SK-N-SH (cell line): ENCODE data around the gene ZNF576. TPM values are rescaled to one million over a fixed set of nuclear protein-coding genes. Genes with fewer than 3 reads are reported as not detected.

ENCODE experiments used
- CTCF ChIA-PET: fragments of 300-600, 350-600 bp; formaldehyde crosslinking; extraction: SDS; loops from one replicate; lab custom pipeline; 2021; lab: Yijun Ruan, JAX
- POLR2A ChIA-PET: fragments of 350-600 bp; sonication (Branson Sonifier 250); formaldehyde crosslinking; extraction: SDS; loops from one replicate; lab custom pipeline; 2020; ENCODE audit warnings: antibody characterized with exemption, inconsistent platforms; lab: Yijun Ruan, JAX
- DNase-seq: peaks from one replicate; pipeline ENCODE4 v3.0.0; 2012
- H2AFZ ChIP-seq: fragments of 200-600 bp; sonication (generic); 2 replicates; pipeline ENCODE4 v1.8.1; 2016; ENCODE audit warnings: antibody characterized with exemption, mild to moderate bottlenecking, low read depth
- H3F3A ChIP-seq: fragments of 200-600 bp; sonication (generic); replicated peaks from 2 replicates; pipeline ENCODE3; 2016; ENCODE audit warnings: antibody characterized with exemption, mild to moderate bottlenecking; ENCODE audit not compliant: insufficient read depth
- H3K27ac ChIP-seq, 2 experiments: fragments of 200-500 bp in 1 of 2; fragments of 200-600 bp in 1 of 2; sonication (Bioruptor generic) in 1 of 2; sonication (generic), shearing (Covaris generic) in 1 of 2; 2 replicates each; pipeline versions ENCODE4 v1.5.1 to v1.6.1; 2014 to 2016; ENCODE audit warnings: low read depth in 2 of 2, inconsistent platforms in 1 of 2, low read length in 1 of 2, mild to moderate bottlenecking in 1 of 2, mixed read lengths in 1 of 2
- H3K27me3 ChIP-seq: fragments of 200-600 bp; sonication (generic), shearing (Covaris generic); 2 replicates; pipeline ENCODE4 v1.6.1; 2016; ENCODE audit warnings: mixed run types; ENCODE audit not compliant: insufficient read depth
- H3K36me3 ChIP-seq, 2 experiments: fragments of 200-500 bp in 1 of 2; fragments of 200-600 bp in 1 of 2; sonication (Bioruptor generic) in 1 of 2; sonication (generic) in 1 of 2; replicated peaks in 1 of 2; 2 replicates each; pipeline versions ENCODE3 to v1.5.1; 2014 to 2016; ENCODE audit warnings: low read length in 1 of 2, mild to moderate bottlenecking in 1 of 2; ENCODE audit not compliant: insufficient read depth in 2 of 2, control insufficient read depth in 1 of 2
- H3K4me1 ChIP-seq, 2 experiments: fragments of 200-500 bp in 1 of 2; fragments of 200-600 bp in 1 of 2; sonication (Bioruptor generic) in 1 of 2; sonication (generic), shearing (Covaris generic) in 1 of 2; 2 replicates each; pipeline versions ENCODE4 v1.5.1 to v1.6.1; 2014 to 2016; ENCODE audit warnings: low read depth in 1 of 2, low read length in 1 of 2, mixed run types in 1 of 2; ENCODE audit not compliant: insufficient read depth in 2 of 2, control insufficient read depth in 1 of 2
- H3K4me2 ChIP-seq: fragments of 200-600 bp; sonication (generic), shearing (Covaris generic); 2 replicates; pipeline ENCODE4 v1.6.1; 2017; ENCODE audit warnings: mixed run types
- H3K4me3 ChIP-seq, 2 experiments: fragments of 200-500 bp in 1 of 2; fragments of 200-600 bp in 1 of 2; sonication (Bioruptor generic) in 1 of 2; sonication (generic), shearing (Covaris generic) in 1 of 2; 2 replicates each; pipeline versions ENCODE4 v1.5.1 to v1.8.1; 2014 to 2016; ENCODE audit warnings: low read depth in 2 of 2, inconsistent platforms in 1 of 2, low read length in 1 of 2, mild to moderate bottlenecking in 1 of 2, mixed read lengths in 1 of 2, moderate library complexity in 1 of 2
- H3K79me2 ChIP-seq: fragments of 200-600 bp; sonication (generic); 2 replicates; pipeline ENCODE4 v1.8.1; 2017; ENCODE audit warnings: mild to moderate bottlenecking; ENCODE audit not compliant: insufficient read depth
- H3K9ac ChIP-seq: fragments of 200-600 bp; sonication (generic); 2 replicates; pipeline ENCODE4 v1.6.1; 2017; ENCODE audit warnings: mixed run types
- H3K9me2 ChIP-seq: fragments of 200-600 bp; sonication (generic); 2 replicates; pipeline ENCODE4 v1.6.1; 2017; ENCODE audit warnings: mixed run types
- H3K9me3 ChIP-seq: fragments of 200-600 bp; sonication (generic); 2 replicates; pipeline ENCODE4 v1.6.1; 2017; ENCODE audit warnings: mixed run types, mild to moderate bottlenecking, moderate library complexity
- H4K20me1 ChIP-seq: fragments of 200-600 bp; sonication (generic); 2 replicates; pipeline ENCODE4 v1.6.1; 2017; ENCODE audit warnings: mild to moderate bottlenecking, mixed run types; ENCODE audit not compliant: insufficient read depth
- CHD2 ChIP-seq: fragments of 150-350 bp; IDR thresholded peaks from 2 replicates; pipeline ENCODE4 v1.6.1; 2018; ENCODE audit warnings: low read length; ENCODE audit not compliant: partially characterized antibody
- ELF1 ChIP-seq: IDR thresholded peaks from 2 replicates; pipeline ENCODE4 v1.4.0; 2012
- GATA2 ChIP-seq: sonication (generic); formaldehyde crosslinking; IDR thresholded peaks from 2 replicates; pipeline ENCODE4 v1.5.0; 2020; ENCODE audit warnings: mild to moderate bottlenecking, missing genetic modification reagents
- MXI1 ChIP-seq: IDR thresholded peaks from 2 replicates; pipeline ENCODE4 v1.6.1; 2012; ENCODE audit warnings: mild to moderate bottlenecking, low read depth, low read length, improper control_type of control experiment
- NRF1 ChIP-seq: IDR thresholded peaks from 2 replicates; pipeline ENCODE4 v1.6.1; 2012; ENCODE audit warnings: low read depth, mild to moderate bottlenecking, low read length
- POLR2AphosphoS5 ChIP-seq: IDR thresholded peaks from 2 replicates; pipeline ENCODE4 v1.6.1; 2012; ENCODE audit warnings: low read depth, low read length
- SIN3A ChIP-seq: IDR thresholded peaks from 2 replicates; pipeline ENCODE4 v1.6.1; 2012; ENCODE audit warnings: low read depth, mild to moderate bottlenecking, low read length, moderate library complexity, borderline replicate concordance
- TAF1 ChIP-seq: IDR thresholded peaks from 2 replicates; pipeline ENCODE4 v1.6.1; 2012; ENCODE audit warnings: low read depth, mild to moderate bottlenecking, low read length, moderate library complexity, borderline replicate concordance
- WGBS: methylation state at CpG from one replicate; pipeline ENCODE4 v1.1.6; 2017; ENCODE audit warnings: low lambda C conversion rate; 5-methylcytosine and 5-hydroxymethylcytosine counted together
- polyA plus RNA-seq, 3 experiments: library from polyadenylated mRNA; depleted of rRNA; stranded (reverse); fragments of >200 nt; gene quantifications; 2 replicates each; pipeline ENCODE4 v1.2.3, GENCODE V29; 2012
- TF ChIP-seq, protein P1 (sequence below): fragments of 150-350 bp; IDR thresholded peaks from 2 replicates; pipeline ENCODE4 v1.6.1; 2017; ENCODE audit warnings: antibody characterized with exemption, low read length, low read depth, borderline replicate concordance
- TF ChIP-seq, protein P2 (sequence below): fragments of 200-600 bp; sonication (generic); IDR thresholded peaks from 2 replicates; pipeline ENCODE4 v1.6.1; 2017; ENCODE audit warnings: antibody characterized with exemption, mild to moderate bottlenecking, moderate library complexity
- TF ChIP-seq, protein P3 (sequence below): IDR thresholded peaks from 2 replicates; pipeline ENCODE4 v1.6.1; 2012; ENCODE audit warnings: mild to moderate bottlenecking, low read depth, low read length, moderate library complexity
- TF ChIP-seq, protein P4 (sequence below): IDR thresholded peaks from 2 replicates; pipeline ENCODE4 v1.4.0; 2012; ENCODE audit warnings: low read depth, borderline replicate concordance
- TF ChIP-seq, protein P5 (sequence below): IDR thresholded peaks from 2 replicates; pipeline ENCODE4; 2012
- TF ChIP-seq, protein P6 (sequence below): IDR thresholded peaks from 2 replicates; pipeline ENCODE4 v1.4.0; 2012; ENCODE audit warnings: low read depth

The ZNF576 gene, protein sequence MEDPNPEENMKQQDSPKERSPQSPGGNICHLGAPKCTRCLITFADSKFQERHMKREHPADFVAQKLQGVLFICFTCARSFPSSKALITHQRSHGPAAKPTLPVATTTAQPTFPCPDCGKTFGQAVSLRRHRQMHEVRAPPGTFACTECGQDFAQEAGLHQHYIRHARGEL
- 12.8 and 13.6 TPM in 2 replicates for polyA plus RNA-seq (2012; rRNA removed)
- polyA plus RNA-seq (2012; cell fraction: cytosol; rRNA removed), result 7.0 and 9.4 TPM in 2 replicates
- 8.4 and 9.5 TPM in 2 replicates for polyA plus RNA-seq (2012; cell fraction: nucleus; rRNA removed)

DNA sequence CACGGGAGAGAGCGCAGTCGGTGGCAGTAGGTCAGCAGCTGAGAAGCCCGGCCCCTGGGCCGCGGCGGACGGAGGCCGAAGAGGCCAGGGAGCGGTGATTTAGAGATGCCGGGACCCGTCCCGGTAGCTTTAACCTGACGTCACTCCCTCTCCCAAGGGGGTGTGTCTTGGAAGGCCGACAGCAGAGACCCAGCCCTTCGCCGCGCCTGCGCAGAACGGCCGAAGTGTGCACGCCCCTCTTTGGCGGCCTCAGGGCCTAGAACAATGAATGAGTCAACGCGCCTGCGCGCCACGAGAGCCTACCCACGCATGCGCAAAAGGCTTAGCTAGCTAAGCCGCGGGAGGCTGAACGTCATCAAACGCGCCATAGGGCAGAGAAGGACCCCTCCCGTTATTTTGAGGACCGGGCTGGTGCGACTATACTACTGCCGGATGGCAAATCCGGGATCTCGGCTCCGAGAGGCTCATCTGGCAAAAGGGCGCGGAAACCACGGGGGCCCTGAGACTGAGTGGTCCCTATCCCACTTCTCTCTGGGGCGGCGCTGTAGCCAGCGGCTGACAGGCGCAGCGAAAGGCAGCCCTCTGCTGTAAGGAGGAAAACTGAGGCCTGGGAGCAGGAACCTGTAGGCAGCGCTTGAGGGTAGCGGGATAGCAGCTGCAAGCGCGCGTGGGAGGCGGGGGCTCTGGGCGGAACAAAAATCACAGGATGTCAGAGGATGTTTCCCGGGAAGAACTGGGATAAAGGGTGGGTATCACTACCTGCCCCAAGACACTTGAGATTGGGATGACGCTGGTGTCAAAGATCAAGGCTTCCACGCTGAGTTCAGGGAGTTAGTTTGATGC lies at the start of gene ZNF576, which contains the start of gene IRGQ:
TSS of gene ZNF576 (plus strand) at position 597 of the 843 bp plus-strand sequence. CDS start 514 bp downstream, outside the sequence.
TSS of gene IRGQ (minus strand) at position 136 of the 843 bp plus-strand sequence. CDS start 796 bp downstream, outside the sequence.
- Histone ChIP-seq H4K20me1 (peaks cover 9% of the 10 kb centered on the region; the same call in 1 of the 2 replicates), H3K9ac (peak within 1 kb of the TSS; percentile 94), H3K9me3 (no peaks in the 10 kb centered on the region), H3K4me1 (peaks cover 8 to 22% of the 10 kb centered on the region in 2 experiments; a peak in 2 of 4 replicates), H3K4me2 (peak within 1 kb of the TSS; percentile 99), H3F3A (peaks cover 16% of the 10 kb centered on the region), H3K36me3 (peaks cover 27 to 29% of the 10 kb centered on the region in 2 experiments), H3K27ac (peak within 1 kb of the TSS; percentile 93 to 98), H3K9me2 (no peaks in the 10 kb centered on the region), H3K4me3 (peak within 1 kb of the TSS; percentile 72 to 98), H3K27me3 (no peaks in the 10 kb centered on the region), H2AFZ (peak within 1 kb of the TSS; percentile 85), H3K79me2 (peaks cover 78% of the 10 kb centered on the region)
- TF ChIP-seq NRF1, result peak; percentile 100
- peak; percentile 48 for TF ChIP-seq MXI1
- TF ChIP-seq ELF1, result peak; percentile 61; the same call in 1 of the 2 replicates
- peak; percentile 84; the same call in 1 of the 2 replicates for TF ChIP-seq POLR2AphosphoS5
- TF ChIP-seq, protein P1, sequence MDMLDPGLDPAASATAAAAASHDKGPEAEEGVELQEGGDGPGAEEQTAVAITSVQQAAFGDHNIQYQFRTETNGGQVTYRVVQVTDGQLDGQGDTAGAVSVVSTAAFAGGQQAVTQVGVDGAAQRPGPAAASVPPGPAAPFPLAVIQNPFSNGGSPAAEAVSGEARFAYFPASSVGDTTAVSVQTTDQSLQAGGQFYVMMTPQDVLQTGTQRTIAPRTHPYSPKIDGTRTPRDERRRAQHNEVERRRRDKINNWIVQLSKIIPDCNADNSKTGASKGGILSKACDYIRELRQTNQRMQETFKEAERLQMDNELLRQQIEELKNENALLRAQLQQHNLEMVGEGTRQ, result no peak
- no peak for TF ChIP-seq CHD2
- peak; percentile 82; the same call in 1 of the 2 replicates for TF ChIP-seq SIN3A
- peak; percentile 76 for TF ChIP-seq TAF1
- TF ChIP-seq, protein P2, sequence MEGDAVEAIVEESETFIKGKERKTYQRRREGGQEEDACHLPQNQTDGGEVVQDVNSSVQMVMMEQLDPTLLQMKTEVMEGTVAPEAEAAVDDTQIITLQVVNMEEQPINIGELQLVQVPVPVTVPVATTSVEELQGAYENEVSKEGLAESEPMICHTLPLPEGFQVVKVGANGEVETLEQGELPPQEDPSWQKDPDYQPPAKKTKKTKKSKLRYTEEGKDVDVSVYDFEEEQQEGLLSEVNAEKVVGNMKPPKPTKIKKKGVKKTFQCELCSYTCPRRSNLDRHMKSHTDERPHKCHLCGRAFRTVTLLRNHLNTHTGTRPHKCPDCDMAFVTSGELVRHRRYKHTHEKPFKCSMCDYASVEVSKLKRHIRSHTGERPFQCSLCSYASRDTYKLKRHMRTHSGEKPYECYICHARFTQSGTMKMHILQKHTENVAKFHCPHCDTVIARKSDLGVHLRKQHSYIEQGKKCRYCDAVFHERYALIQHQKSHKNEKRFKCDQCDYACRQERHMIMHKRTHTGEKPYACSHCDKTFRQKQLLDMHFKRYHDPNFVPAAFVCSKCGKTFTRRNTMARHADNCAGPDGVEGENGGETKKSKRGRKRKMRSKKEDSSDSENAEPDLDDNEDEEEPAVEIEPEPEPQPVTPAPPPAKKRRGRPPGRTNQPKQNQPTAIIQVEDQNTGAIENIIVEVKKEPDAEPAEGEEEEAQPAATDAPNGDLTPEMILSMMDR, result no peak
- TF ChIP-seq, protein P3, sequence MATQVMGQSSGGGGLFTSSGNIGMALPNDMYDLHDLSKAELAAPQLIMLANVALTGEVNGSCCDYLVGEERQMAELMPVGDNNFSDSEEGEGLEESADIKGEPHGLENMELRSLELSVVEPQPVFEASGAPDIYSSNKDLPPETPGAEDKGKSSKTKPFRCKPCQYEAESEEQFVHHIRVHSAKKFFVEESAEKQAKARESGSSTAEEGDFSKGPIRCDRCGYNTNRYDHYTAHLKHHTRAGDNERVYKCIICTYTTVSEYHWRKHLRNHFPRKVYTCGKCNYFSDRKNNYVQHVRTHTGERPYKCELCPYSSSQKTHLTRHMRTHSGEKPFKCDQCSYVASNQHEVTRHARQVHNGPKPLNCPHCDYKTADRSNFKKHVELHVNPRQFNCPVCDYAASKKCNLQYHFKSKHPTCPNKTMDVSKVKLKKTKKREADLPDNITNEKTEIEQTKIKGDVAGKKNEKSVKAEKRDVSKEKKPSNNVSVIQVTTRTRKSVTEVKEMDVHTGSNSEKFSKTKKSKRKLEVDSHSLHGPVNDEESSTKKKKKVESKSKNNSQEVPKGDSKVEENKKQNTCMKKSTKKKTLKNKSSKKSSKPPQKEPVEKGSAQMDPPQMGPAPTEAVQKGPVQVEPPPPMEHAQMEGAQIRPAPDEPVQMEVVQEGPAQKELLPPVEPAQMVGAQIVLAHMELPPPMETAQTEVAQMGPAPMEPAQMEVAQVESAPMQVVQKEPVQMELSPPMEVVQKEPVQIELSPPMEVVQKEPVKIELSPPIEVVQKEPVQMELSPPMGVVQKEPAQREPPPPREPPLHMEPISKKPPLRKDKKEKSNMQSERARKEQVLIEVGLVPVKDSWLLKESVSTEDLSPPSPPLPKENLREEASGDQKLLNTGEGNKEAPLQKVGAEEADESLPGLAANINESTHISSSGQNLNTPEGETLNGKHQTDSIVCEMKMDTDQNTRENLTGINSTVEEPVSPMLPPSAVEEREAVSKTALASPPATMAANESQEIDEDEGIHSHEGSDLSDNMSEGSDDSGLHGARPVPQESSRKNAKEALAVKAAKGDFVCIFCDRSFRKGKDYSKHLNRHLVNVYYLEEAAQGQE, result 0 out of 2 replicates have a peak, but pooled peaks have one; percentile 7
- TF ChIP-seq GATA2, result no peak
- TF ChIP-seq, protein P4, sequence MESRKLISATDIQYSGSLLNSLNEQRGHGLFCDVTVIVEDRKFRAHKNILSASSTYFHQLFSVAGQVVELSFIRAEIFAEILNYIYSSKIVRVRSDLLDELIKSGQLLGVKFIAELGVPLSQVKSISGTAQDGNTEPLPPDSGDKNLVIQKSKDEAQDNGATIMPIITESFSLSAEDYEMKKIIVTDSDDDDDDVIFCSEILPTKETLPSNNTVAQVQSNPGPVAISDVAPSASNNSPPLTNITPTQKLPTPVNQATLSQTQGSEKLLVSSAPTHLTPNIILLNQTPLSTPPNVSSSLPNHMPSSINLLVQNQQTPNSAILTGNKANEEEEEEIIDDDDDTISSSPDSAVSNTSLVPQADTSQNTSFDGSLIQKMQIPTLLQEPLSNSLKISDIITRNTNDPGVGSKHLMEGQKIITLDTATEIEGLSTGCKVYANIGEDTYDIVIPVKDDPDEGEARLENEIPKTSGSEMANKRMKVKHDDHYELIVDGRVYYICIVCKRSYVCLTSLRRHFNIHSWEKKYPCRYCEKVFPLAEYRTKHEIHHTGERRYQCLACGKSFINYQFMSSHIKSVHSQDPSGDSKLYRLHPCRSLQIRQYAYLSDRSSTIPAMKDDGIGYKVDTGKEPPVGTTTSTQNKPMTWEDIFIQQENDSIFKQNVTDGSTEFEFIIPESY, result no peak
- TF ChIP-seq, protein P5, sequence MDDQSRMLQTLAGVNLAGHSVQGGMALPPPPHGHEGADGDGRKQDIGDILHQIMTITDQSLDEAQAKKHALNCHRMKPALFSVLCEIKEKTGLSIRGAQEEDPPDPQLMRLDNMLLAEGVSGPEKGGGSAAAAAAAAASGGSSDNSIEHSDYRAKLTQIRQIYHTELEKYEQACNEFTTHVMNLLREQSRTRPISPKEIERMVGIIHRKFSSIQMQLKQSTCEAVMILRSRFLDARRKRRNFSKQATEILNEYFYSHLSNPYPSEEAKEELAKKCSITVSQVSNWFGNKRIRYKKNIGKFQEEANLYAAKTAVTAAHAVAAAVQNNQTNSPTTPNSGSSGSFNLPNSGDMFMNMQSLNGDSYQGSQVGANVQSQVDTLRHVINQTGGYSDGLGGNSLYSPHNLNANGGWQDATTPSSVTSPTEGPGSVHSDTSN, result peak; percentile 33; the same call in 1 of the 2 replicates
- TF ChIP-seq, protein P6, sequence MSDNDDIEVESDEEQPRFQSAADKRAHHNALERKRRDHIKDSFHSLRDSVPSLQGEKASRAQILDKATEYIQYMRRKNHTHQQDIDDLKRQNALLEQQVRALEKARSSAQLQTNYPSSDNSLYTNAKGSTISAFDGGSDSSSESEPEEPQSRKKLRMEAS, result peak; percentile 72
- under 1% methylated on average over 55 of the region's 60 CpGs for WGBS
- POLR2A ChIA-PET, result interaction anchor here (0.6 to 1.2 kb wide), 6 partner anchors 12 to 162 kb away, joined by 3 to 5 read pairs (median 4); partner anchors contain the start of genes PINLYP and XRCC1
- DNase-seq, result peak; percentile 97
- CTCF ChIA-PET, result interaction anchor here (0.9 to 6.6 kb wide), 9 partner anchors 25 to 213 kb away, joined by 3 to 104 read pairs (median 4); no protein-coding TSS in a partner anchor
